ENCODE data around the gene YWHAB. TPM values are rescaled to one million over a fixed set of nuclear protein-coding genes. Genes with fewer than 3 reads are reported as not detected.

YWHAB gene
- polyA plus RNA-seq, 1 of the 3 experiments (the other 2 are of a cell fraction): 84.3 TPM

- TF ChIP-seq FOXM1 (IDR thresholded peaks at IDR 0.05; ENCODE audit: low read depth) (no peak), FOXJ3 (CRISPR knock-in tag; IDR thresholded peaks at IDR 0.05) (no peak), MAX (IDR thresholded peaks at IDR 0.05; ENCODE audit: low read depth) (no peak), EZH2phosphoT487 (IDR thresholded peaks at IDR 0.05; ENCODE audit: borderline replicate concordance, low read depth) (no peak), MEF2A (IDR thresholded peaks at IDR 0.05; ENCODE audit: borderline replicate concordance, low read depth) (no peak), TCF12 (IDR thresholded peaks at IDR 0.05) (no peak), RCOR1 (IDR thresholded peaks at IDR 0.05; ENCODE audit: low read length) (no peak), REST (IDR thresholded peaks at IDR 0.05; ENCODE audit: low read depth, low read length) (no peak), TEAD4 (IDR thresholded peaks at IDR 0.05; ENCODE audit: borderline replicate concordance, insufficient read depth) (no peak), USF1 (IDR thresholded peaks at IDR 0.05; ENCODE audit: borderline replicate concordance, low read depth) (no peak), RXRA (IDR thresholded peaks at IDR 0.05; ENCODE audit: borderline replicate concordance, low read depth) (no peak), SMC3 (IDR thresholded peaks at IDR 0.05; ENCODE audit: low read depth, low read length) (no peak), RAD21 (IDR thresholded peaks at IDR 0.05; ENCODE audit: low read length) (no peak), EP300 (IDR thresholded peaks at IDR 0.05; ENCODE audit: borderline replicate concordance in 1 of 2, low read depth in 1 of 2, low read length in 1 of 2) (no peak), GABPA (IDR thresholded peaks at IDR 0.05; ENCODE audit: low read depth) (no peak), MXI1 (IDR thresholded peaks at IDR 0.05; ENCODE audit: low read depth, low read length) (no peak)
- Histone ChIP-seq H3K4me3 (ENCODE audit: low read depth in 2 of 2, low read length in 1 of 2) (no peak overlapping the region), H3K9me2 (no peaks in the 10 kb centered on the region), H2AFZ (ENCODE audit: low read depth) (no peak overlapping the region), H3K36me3 (replicated peaks in 1 of 2; ENCODE audit: control insufficient read depth in 1 of 2, insufficient read depth in 2 of 2, low read length in 1 of 2) (no peaks in the 10 kb centered on the region), H3K4me1 (ENCODE audit: control insufficient read depth in 1 of 2, insufficient read depth in 2 of 2, low read depth in 1 of 2, low read length in 1 of 2) (no peaks in the 10 kb centered on the region), H3K27ac (ENCODE audit: low read depth in 2 of 2, low read length in 1 of 2) (no peak overlapping the region), H3K79me2 (ENCODE audit: insufficient read depth) (no peaks in the 10 kb centered on the region), H3K9me3 (no peaks in the 10 kb centered on the region), H3K4me2 (no peak overlapping the region), H3K27me3 (ENCODE audit: insufficient read depth) (no peaks in the 10 kb centered on the region; the same call in 1 of the 2 replicates), H3K9ac (no peak overlapping the region), H4K20me1 (ENCODE audit: insufficient read depth) (no peaks in the 10 kb centered on the region), H3F3A (replicated peaks; ENCODE audit: insufficient read depth) (no peaks in the 10 kb centered on the region)
- 49% methylated on average over 5 of the region's 5 CpGs for WGBS (ENCODE audit: low lambda C conversion rate)
- no peak for DNase-seq
- ChIA-PET CTCF (interaction anchor here (0.9 to 1.5 kb wide), 2 partner anchors 58 to 96 kb away, joined by 3 to 4 read pairs; no protein-coding TSS in a partner anchor), POLR2A (no interaction called here)
These were observed 41.6 kb upstream of the YWHAB start for GRCh38 chr20:44843876-44844275.

Data from SK-N-SH (cell line).